Measurements from ENCODE around the gene PPM1E.

GRCh38 chr17:58985367-58985766 lies 229.7 kb downstream of the PPM1E start:
- TF ChIP-seq, protein P1, sequence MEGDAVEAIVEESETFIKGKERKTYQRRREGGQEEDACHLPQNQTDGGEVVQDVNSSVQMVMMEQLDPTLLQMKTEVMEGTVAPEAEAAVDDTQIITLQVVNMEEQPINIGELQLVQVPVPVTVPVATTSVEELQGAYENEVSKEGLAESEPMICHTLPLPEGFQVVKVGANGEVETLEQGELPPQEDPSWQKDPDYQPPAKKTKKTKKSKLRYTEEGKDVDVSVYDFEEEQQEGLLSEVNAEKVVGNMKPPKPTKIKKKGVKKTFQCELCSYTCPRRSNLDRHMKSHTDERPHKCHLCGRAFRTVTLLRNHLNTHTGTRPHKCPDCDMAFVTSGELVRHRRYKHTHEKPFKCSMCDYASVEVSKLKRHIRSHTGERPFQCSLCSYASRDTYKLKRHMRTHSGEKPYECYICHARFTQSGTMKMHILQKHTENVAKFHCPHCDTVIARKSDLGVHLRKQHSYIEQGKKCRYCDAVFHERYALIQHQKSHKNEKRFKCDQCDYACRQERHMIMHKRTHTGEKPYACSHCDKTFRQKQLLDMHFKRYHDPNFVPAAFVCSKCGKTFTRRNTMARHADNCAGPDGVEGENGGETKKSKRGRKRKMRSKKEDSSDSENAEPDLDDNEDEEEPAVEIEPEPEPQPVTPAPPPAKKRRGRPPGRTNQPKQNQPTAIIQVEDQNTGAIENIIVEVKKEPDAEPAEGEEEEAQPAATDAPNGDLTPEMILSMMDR (IDR thresholded peaks at IDR 0.05), result no peak
- no peak for TF ChIP-seq POLR2A (IDR thresholded peaks at IDR 0.05)

Measured in esophagus squamous epithelium (tissue), 4 donors.